ENCODE measurements around the gene OR5T2. TPM values are rescaled to one million over a fixed set of nuclear protein-coding genes. Genes with fewer than 3 reads are reported as not detected.
"Not testable (repeated sequence)": the region's sequence is repeated elsewhere in the genome, so short reads cannot be mapped to it uniquely, and the experiment has no call there.

OR5T2 gene
- not detected for polyA plus RNA-seq (2012; ENCODE audit: low read depth, missing spikeins)

DNA sequence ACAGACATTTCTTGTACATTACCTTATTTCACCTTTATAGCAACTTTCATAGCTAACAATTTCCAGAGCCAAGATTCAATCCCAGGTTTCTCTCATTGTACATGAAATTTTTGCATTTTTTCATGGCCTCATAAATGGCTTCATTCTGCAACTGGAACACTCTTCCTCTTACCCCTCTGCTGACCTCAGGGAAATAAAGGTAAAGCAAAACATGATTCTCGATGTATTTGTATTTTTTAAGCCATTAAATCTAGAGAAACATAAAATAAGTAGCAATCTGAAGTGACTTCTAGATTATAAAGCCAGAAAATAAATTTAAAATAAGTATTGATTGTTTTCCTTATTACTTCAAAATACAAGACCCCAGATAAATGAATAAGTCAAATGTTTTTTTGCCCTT is at the start of gene OR5T2:
Gene OR5T2 (minus strand): TSS at position 101 of the 400 bp plus-strand sequence. CDS start 1,193 bp downstream, outside the sequence.
- no peak for TF ChIP-seq POU2F2 (IDR thresholded peaks at IDR 0.05; ENCODE audit: low read depth, low read length)
- TF ChIP-seq TAF1 (IDR thresholded peaks at IDR 0.05; ENCODE audit: low read depth, low read length) = no peak
- no peak for TF ChIP-seq POLR2A (IDR thresholded peaks at IDR 0.05; ENCODE audit: low read depth, low read length)
- TF ChIP-seq POLR2AphosphoS5 (IDR thresholded peaks at IDR 0.05; ENCODE audit: low read depth, low read length) = no peak
- TF ChIP-seq SPI1 (IDR thresholded peaks at IDR 0.05; ENCODE audit: low read depth, low read length) = no peak
- no peak for TF ChIP-seq PAX5 (IDR thresholded peaks at IDR 0.05; ENCODE audit: insufficient read depth, low read length, severe bottlenecking)
- DNase-seq (ENCODE audit: insufficient read length, low spot score) = no peak
- FAIRE-seq = no peak

DNA sequence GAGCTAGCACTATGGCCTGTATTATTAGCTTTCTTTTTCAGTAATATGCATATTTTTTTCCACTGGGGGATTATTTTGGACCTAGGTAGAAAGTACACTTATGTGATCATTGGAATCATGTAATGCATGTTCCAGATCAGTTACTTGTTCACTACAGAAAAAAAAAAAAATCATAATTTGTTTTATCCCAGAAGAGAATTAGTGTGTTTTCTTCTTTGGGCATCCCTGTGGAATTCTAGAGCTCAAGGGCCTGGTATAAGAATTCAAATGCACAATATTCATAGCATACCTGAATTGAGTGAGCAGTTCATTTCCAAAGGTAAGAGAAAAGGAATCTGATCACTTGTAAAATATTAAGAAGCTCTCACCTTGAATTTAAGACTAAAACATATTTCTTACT is 39.8 kb upstream of the OR5T2 start, which contains the start of gene OR5T1:
Gene OR5T1 (plus strand): TSS at position 301 of the 400 bp plus-strand sequence. CDS start 1,485 bp downstream, outside the sequence.
- DNase-seq (ENCODE audit: insufficient read length, low spot score) (no peak), FAIRE-seq (no peak)
- TF ChIP-seq POLR2A (IDR thresholded peaks at IDR 0.05; ENCODE audit: low read depth, low read length) = no peak
- TF ChIP-seq POU2F2 (IDR thresholded peaks at IDR 0.05; ENCODE audit: low read depth, low read length) = no peak
- TF ChIP-seq TAF1 (IDR thresholded peaks at IDR 0.05; ENCODE audit: low read depth, low read length) = no peak
- TF ChIP-seq PAX5 (IDR thresholded peaks at IDR 0.05; ENCODE audit: insufficient read depth, low read length, severe bottlenecking) = no peak
- no peak for TF ChIP-seq SPI1 (IDR thresholded peaks at IDR 0.05; ENCODE audit: low read depth, low read length)
- TF ChIP-seq POLR2AphosphoS5 (IDR thresholded peaks at IDR 0.05; ENCODE audit: low read depth, low read length) = no peak

- FAIRE-seq (no peak), DNase-seq (ENCODE audit: insufficient read length, low spot score) (no peak)
- TF ChIP-seq SPI1 (IDR thresholded peaks at IDR 0.05; ENCODE audit: low read depth, low read length) = no peak
- no peak for TF ChIP-seq POLR2A (IDR thresholded peaks at IDR 0.05; ENCODE audit: low read depth, low read length)
- no peak for TF ChIP-seq TAF1 (IDR thresholded peaks at IDR 0.05; ENCODE audit: low read depth, low read length)
- no peak for TF ChIP-seq POLR2AphosphoS5 (IDR thresholded peaks at IDR 0.05; ENCODE audit: low read depth, low read length)
Measured at GRCh38 chr11:56271092-56271491, 37.0 kb upstream of the OR5T2 start.

GRCh38 chr11:56251954-56252353 is 17.9 kb upstream of the OR5T2 start, which contains the start of gene OR5T3:
Gene OR5T3 (plus strand): TSS chr11:56252254. CDS start chr11:56252254, 0 bp downstream.
- TF ChIP-seq SPI1 (IDR thresholded peaks at IDR 0.05; ENCODE audit: low read depth, low read length) = no peak
- TF ChIP-seq TAF1 (IDR thresholded peaks at IDR 0.05; ENCODE audit: low read depth, low read length) = no peak
- no peak for TF ChIP-seq POLR2AphosphoS5 (IDR thresholded peaks at IDR 0.05; ENCODE audit: low read depth, low read length)
- no peak for TF ChIP-seq POU2F2 (IDR thresholded peaks at IDR 0.05; ENCODE audit: low read depth, low read length)
- TF ChIP-seq POLR2A (IDR thresholded peaks at IDR 0.05; ENCODE audit: low read depth, low read length) = no peak
- TF ChIP-seq PAX5 (IDR thresholded peaks at IDR 0.05; ENCODE audit: insufficient read depth, low read length, severe bottlenecking) = no peak
- DNase-seq (ENCODE audit: insufficient read length, low spot score) = no peak

GRCh38 chr11:56219735-56220134 is 14.3 kb downstream of the OR5T2 start:
- FAIRE-seq; DNase-seq (ENCODE audit: insufficient read length, low spot score): not testable (repeated sequence)

More at GRCh38 chr11:56251954-56252353, 17.9 kb upstream of the OR5T2 start, which contains the start of gene OR5T3:
- no peak for FAIRE-seq

GRCh38 chr11:56214537-56214936 is 19.5 kb downstream of the OR5T2 start:
- FAIRE-seq = no peak
- DNase-seq (ENCODE audit: insufficient read length, low spot score) = no peak
- no peak for TF ChIP-seq POU2F2 (IDR thresholded peaks at IDR 0.05; ENCODE audit: low read depth, low read length)

GRCh38 chr11:56207790-56208189 is 26.3 kb downstream of the OR5T2 start:
- no peak for FAIRE-seq
- DNase-seq (ENCODE audit: insufficient read length, low spot score) = no peak
- TF ChIP-seq POU2F2 (IDR thresholded peaks at IDR 0.05; ENCODE audit: low read depth, low read length) (no peak), SPI1 (IDR thresholded peaks at IDR 0.05; ENCODE audit: low read depth, low read length) (no peak), TAF1 (IDR thresholded peaks at IDR 0.05; ENCODE audit: low read depth, low read length) (no peak), POLR2A (IDR thresholded peaks at IDR 0.05; ENCODE audit: low read depth, low read length) (no peak), POLR2AphosphoS5 (IDR thresholded peaks at IDR 0.05; ENCODE audit: low read depth, low read length) (no peak), PAX5 (IDR thresholded peaks at IDR 0.05; ENCODE audit: insufficient read depth, low read length, severe bottlenecking) (no peak)

DNA sequence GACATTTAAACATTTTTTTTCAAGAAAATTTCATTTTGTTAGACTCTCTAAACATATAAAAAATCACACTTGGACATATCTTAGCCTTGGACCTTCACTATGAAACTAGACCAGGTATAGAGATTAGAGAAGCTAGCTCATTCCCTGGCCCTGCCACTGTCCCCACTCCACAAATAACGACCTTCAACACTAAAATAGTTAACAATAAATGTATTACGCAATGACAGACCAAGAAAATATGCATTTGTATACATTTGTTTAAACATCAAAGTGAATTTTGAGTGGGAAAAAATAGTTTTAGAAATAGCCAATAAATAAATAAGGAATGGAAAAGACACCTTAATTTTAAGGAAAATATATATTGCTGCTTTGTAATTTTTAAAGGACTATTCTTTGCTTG is 36.7 kb downstream of the OR5T2 start:
- FAIRE-seq (no peak), DNase-seq (ENCODE audit: insufficient read length, low spot score) (no peak)
- TF ChIP-seq POLR2AphosphoS5 (IDR thresholded peaks at IDR 0.05; ENCODE audit: low read depth, low read length) (no peak), PAX5 (IDR thresholded peaks at IDR 0.05; ENCODE audit: insufficient read depth, low read length, severe bottlenecking) (no peak), POLR2A (IDR thresholded peaks at IDR 0.05; ENCODE audit: low read depth, low read length) (no peak), SPI1 (IDR thresholded peaks at IDR 0.05; ENCODE audit: low read depth, low read length) (no peak)

DNA sequence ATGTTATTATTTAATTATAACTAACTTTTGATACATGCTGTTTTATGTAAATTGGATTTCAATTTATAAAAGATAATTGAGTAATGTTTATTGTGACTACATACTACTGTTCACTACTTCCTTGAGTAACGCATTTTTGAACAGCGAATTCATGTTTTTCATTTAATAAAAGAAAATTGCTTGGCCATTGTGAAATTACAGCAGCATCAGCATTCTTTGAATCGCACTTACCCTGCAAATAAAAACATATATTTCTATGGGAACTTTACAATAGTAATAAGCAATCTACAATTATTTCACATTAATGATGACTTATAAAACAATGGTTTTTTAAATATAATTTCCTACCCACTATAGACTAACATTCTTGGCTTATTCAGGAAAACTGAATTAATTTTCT is 37.4 kb downstream of the OR5T2 start:
- no peak for FAIRE-seq

GRCh38 chr11:56188602-56189001 is 45.5 kb downstream of the OR5T2 start:
- no peak for TF ChIP-seq POU2F2 (IDR thresholded peaks at IDR 0.05; ENCODE audit: low read depth, low read length)
- TF ChIP-seq SPI1 (IDR thresholded peaks at IDR 0.05; ENCODE audit: low read depth, low read length) = no peak
- TF ChIP-seq PAX5 (IDR thresholded peaks at IDR 0.05; ENCODE audit: insufficient read depth, low read length, severe bottlenecking) = no peak
- no peak for TF ChIP-seq TAF1 (IDR thresholded peaks at IDR 0.05; ENCODE audit: low read depth, low read length)
- TF ChIP-seq POLR2AphosphoS5 (IDR thresholded peaks at IDR 0.05; ENCODE audit: low read depth, low read length) = no peak
- FAIRE-seq (no peak), DNase-seq (ENCODE audit: insufficient read length, low spot score) (no peak)

More for the DNA sequence above, 37.4 kb downstream of the OR5T2 start:
- DNase-seq (ENCODE audit: insufficient read length, low spot score) = no peak
- TF ChIP-seq POLR2A (IDR thresholded peaks at IDR 0.05; ENCODE audit: low read depth, low read length) (no peak), PAX5 (IDR thresholded peaks at IDR 0.05; ENCODE audit: insufficient read depth, low read length, severe bottlenecking) (no peak), TAF1 (IDR thresholded peaks at IDR 0.05; ENCODE audit: low read depth, low read length) (no peak), POU2F2 (IDR thresholded peaks at IDR 0.05; ENCODE audit: low read depth, low read length) (no peak), SPI1 (IDR thresholded peaks at IDR 0.05; ENCODE audit: low read depth, low read length) (no peak), POLR2AphosphoS5 (IDR thresholded peaks at IDR 0.05; ENCODE audit: low read depth, low read length) (no peak)
